Activated CD4-positive, alpha-beta T cell treated with anti-CD3 and anti-CD28 coated beads, Interleukin-2, amount 10 ng/mL, durations not matched to agents 7 days and 5 days (primary cell): ENCODE results near the gene HSPB8. TPM values are rescaled to one million over a fixed set of nuclear protein-coding genes. Genes with fewer than 3 reads are reported as not detected.

ENCODE experiments used
- CTCF ChIA-PET: fragments of 350-600 bp; sonication (Branson Sonifier 250); formaldehyde crosslinking; loops from one replicate; lab custom pipeline; 2021; ENCODE audit warnings: antibody characterized with exemption; lab: Charles Lee
- POLR2A ChIA-PET: fragments of 350-600 bp; sonication (Branson Sonifier 250); formaldehyde crosslinking; loops from one replicate; lab custom pipeline; 2021; ENCODE audit warnings: antibody characterized with exemption; lab: Charles Lee
- DNase-seq: peaks from one replicate; pipeline ENCODE4 v3.0.0-alpha.2; 2020
- H3K27ac Mint-ChIP-seq: one replicate; pipeline ENCODE4 v1.8.0; 2021; ENCODE audit warnings: mild to moderate bottlenecking, moderate library complexity, mixed read lengths
- H3K27me3 Mint-ChIP-seq: one replicate; pipeline ENCODE4 v1.8.0; 2021; ENCODE audit warnings: mixed read lengths
- H3K36me3 Mint-ChIP-seq: one replicate; pipeline ENCODE4 v1.8.0; 2021; ENCODE audit warnings: low read depth, mixed read lengths
- H3K4me1 Mint-ChIP-seq: one replicate; pipeline ENCODE4 v1.8.0; 2021; ENCODE audit warnings: mixed read lengths
- H3K4me3 Mint-ChIP-seq: one replicate; pipeline ENCODE4 v1.8.0; 2021; ENCODE audit warnings: mild to moderate bottlenecking, moderate library complexity, mixed read lengths
- H3K9me3 Mint-ChIP-seq: one replicate; pipeline ENCODE4 v1.8.0; 2021; ENCODE audit warnings: mixed read lengths
- total RNA-seq, 2 experiments: library from RNA; stranded (reverse); gene quantifications; one replicate each; pipeline ENCODE4 v1.2.3, GENCODE V29; 2021

Gene HSPB8
- total RNA-seq, 2 experiments from 2014 or later: not detected

- POLR2A ChIA-PET: no interaction called here
- no peaks in the 10 kb centered on the region for H3K36me3 Mint-ChIP-seq
These were observed 1.7 kb upstream of the HSPB8 start for GRCh38 chr12:119177056-119177325.

GRCh38 chr12:119177724-119178380 lies 879 bp upstream of the HSPB8 start:
- Mint-ChIP-seq H3K4me1 (no peaks in the 10 kb centered on the region), H3K27ac (no peak overlapping the region), H3K4me3 (no peak overlapping the region), H3K9me3 (no peaks in the 10 kb centered on the region), H3K27me3 (no peaks in the 10 kb centered on the region), H3K36me3 (no peaks in the 10 kb centered on the region)
- no peak for DNase-seq
- ChIA-PET CTCF (no interaction called here), POLR2A (no interaction called here)

More at GRCh38 chr12:119177056-119177325, 1.7 kb upstream of the HSPB8 start:
- H3K27ac Mint-ChIP-seq: no peak overlapping the region
- H3K9me3 Mint-ChIP-seq: no peaks in the 10 kb centered on the region
- CTCF ChIA-PET: no interaction called here
- no peaks in the 10 kb centered on the region for H3K27me3 Mint-ChIP-seq
- no peak overlapping the region for H3K4me3 Mint-ChIP-seq
- no peak for DNase-seq
- no peaks in the 10 kb centered on the region for H3K4me1 Mint-ChIP-seq

DNA sequence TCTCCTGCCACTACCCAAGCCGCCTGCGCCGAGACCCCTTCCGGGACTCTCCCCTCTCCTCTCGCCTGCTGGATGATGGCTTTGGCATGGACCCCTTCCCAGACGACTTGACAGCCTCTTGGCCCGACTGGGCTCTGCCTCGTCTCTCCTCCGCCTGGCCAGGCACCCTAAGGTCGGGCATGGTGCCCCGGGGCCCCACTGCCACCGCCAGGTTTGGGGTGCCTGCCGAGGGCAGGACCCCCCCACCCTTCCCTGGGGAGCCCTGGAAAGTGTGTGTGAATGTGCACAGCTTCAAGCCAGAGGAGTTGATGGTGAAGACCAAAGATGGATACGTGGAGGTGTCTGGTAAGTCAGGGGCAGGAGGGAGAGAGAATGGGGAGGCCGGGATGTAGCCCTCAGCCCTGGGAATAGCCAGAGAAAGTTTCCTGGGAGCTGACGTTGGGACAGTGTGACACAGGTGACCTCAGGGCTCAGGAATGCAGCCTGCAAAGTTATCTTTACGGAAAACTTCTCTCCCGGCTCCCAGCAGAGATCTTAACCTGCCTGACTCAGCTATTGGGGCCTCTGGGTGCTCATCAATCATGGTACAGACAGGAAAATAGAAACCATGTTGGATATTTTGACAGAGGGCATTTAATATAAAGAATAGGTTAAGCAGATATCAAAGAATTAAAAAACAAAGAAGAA lies 747 bp downstream of the HSPB8 start:
- no peak for DNase-seq
- Mint-ChIP-seq H3K27ac (no peak overlapping the region), H3K27me3 (no peaks in the 10 kb centered on the region), H3K4me1 (no peaks in the 10 kb centered on the region), H3K4me3 (no peak overlapping the region), H3K36me3 (no peaks in the 10 kb centered on the region), H3K9me3 (no peaks in the 10 kb centered on the region)
- ChIA-PET POLR2A (no interaction called here), CTCF (no interaction called here)

DNA sequence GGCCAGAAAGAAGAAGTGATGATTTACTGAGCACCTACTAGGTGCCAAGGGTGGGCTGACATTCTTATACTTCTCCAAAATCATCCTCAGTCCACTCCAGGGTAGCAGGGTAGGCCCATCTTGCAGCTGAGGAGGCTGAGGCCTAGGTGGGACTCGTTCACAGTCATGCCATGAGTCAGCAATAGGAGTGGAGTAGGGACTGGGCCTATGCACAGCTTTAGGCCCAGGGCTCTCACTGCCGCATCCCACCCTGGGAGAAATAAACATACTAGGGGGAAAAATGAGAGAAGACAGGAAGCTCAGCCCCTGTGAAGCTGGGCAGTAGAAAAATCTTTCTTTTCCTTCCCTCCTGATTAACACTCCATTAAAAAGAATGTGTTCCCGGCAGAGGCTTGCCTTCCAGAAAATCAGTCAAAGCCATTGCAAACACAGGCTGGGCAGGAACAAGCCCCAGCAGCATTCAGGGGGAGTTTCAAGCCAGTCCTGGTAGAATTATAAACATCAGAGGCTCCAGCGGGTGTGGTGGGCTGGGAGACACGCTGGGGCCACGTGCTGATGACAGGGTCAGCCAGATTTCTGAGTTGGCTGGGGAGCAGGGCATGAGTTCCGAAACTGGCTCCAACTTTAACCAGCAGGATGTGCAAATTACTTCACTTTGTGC lies 1.8 kb downstream of the HSPB8 start:
- DNase-seq: no peak
- POLR2A ChIA-PET: no interaction called here
- Mint-ChIP-seq H3K27ac (no peak overlapping the region), H3K36me3 (no peaks in the 10 kb centered on the region), H3K4me1 (no peaks in the 10 kb centered on the region), H3K27me3 (no peaks in the 10 kb centered on the region), H3K9me3 (no peaks in the 10 kb centered on the region), H3K4me3 (no peak overlapping the region)
- CTCF ChIA-PET: no interaction called here

GRCh38 chr12:119181202-119181601 lies 2.5 kb downstream of the HSPB8 start:
- no peaks in the 10 kb centered on the region for H3K36me3 Mint-ChIP-seq
- H3K4me1 Mint-ChIP-seq: no peaks in the 10 kb centered on the region
- DNase-seq: no peak
- H3K27ac Mint-ChIP-seq: no peak overlapping the region
- H3K27me3 Mint-ChIP-seq: no peaks in the 10 kb centered on the region
- POLR2A ChIA-PET: no interaction called here
- CTCF ChIA-PET: interaction anchor here (0.6 kb wide), 1 partner anchor 1329 kb away, joined by 3 read pairs; no protein-coding TSS in a partner anchor
- no peak overlapping the region for H3K4me3 Mint-ChIP-seq
- H3K9me3 Mint-ChIP-seq: no peaks in the 10 kb centered on the region

DNA sequence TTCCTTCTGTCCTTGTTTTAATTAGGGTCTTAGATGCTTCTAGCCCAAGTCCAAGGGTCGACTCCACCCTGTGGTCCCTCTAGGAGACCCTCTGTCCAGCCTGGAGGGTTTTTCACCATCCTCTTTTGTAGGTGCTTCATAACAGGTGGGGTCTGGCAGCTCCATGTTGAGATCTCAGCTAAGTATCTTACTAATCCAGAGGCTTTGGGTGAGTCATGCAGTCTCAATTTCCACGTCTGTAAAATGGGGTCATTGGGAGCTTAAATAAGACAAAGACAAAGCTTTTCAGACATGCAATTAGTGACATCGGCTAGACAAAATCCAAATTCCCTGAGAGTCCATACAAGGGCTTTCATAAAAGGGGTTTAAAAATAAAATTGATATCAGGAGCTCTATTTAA lies 3.2 kb downstream of the HSPB8 start:
- Mint-ChIP-seq H3K27ac (no peak overlapping the region), H3K27me3 (no peaks in the 10 kb centered on the region), H3K4me1 (no peaks in the 10 kb centered on the region), H3K9me3 (no peaks in the 10 kb centered on the region), H3K4me3 (no peak overlapping the region), H3K36me3 (no peaks in the 10 kb centered on the region)
- DNase-seq: no peak
- ChIA-PET CTCF (interaction anchor here (0.6 kb wide), 1 partner anchor 1330 kb away, joined by 3 read pairs; no protein-coding TSS in a partner anchor), POLR2A (no interaction called here)

GRCh38 chr12:119182701-119183493 lies 4.2 kb downstream of the HSPB8 start:
- CTCF ChIA-PET: no interaction called here
- DNase-seq: no peak
- POLR2A ChIA-PET: no interaction called here
- Mint-ChIP-seq H3K27ac (no peak overlapping the region), H3K9me3 (no peaks in the 10 kb centered on the region), H3K36me3 (no peaks in the 10 kb centered on the region), H3K27me3 (no peaks in the 10 kb centered on the region), H3K4me3 (no peak overlapping the region), H3K4me1 (no peaks in the 10 kb centered on the region)

DNA sequence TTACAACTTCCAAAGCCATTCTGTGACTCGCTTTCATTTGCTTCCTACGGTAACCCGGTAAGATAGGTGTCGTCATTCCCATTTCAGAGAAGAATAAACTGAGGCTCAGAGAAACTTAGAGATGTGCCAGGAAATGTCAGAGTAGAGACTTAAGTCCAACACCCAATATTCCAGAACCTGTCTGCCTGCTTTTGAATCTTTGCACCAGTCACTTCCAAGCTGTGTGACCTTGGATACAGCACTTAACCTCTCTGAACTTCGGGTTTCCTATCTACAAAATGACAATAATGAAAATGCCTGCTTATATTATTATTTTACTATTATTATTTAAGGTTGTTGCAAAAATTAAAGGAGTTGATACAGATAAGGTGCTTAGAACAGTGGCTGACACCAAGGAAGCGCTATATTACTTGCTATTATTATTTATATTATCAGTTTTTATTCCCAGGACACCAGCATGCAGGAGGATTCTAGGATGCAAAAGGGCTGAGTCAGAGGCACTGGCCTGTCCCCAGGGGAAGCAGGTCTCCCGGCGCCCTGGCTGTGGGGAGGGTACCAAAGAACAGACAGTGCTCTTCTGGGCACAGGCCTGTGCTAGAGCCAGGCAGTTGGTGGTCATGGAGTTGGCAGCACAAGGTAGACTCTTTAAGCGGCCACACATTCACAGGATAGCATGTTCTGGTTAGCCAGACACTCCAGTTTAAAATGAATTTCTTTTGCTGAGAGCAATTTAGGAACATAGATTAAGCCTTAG lies 5.4 kb downstream of the HSPB8 start:
- Mint-ChIP-seq H3K4me1 (no peaks in the 10 kb centered on the region), H3K4me3 (no peak overlapping the region), H3K36me3 (no peaks in the 10 kb centered on the region), H3K27ac (no peak overlapping the region), H3K9me3 (no peaks in the 10 kb centered on the region), H3K27me3 (no peaks in the 10 kb centered on the region)
- ChIA-PET POLR2A (no interaction called here), CTCF (no interaction called here)
- DNase-seq: no peak

DNA sequence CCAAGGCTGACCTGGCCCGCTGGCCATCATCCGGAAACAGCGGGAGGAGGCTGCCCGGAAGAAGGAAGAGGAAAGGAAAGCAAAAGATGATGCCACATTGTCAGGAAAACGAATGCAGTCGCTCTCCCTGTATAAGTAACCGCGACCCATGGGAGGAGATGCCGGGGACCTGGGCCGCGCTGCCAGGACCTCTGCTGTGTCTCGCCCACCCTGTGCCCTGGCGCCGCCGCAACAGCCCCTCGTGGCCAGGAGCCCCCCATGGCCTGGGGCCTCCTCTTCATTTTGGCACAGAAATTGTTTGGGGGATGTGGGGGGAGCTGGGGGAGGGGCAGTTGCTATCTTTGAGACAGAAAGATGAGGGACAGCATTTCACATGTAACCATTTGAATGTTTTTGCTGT lies 16.5 kb downstream of the HSPB8 start:
- H3K27ac Mint-ChIP-seq: no peak overlapping the region
- no peak for DNase-seq
- H3K4me1 Mint-ChIP-seq: no peaks in the 10 kb centered on the region
- H3K4me3 Mint-ChIP-seq: no peak overlapping the region
- ChIA-PET CTCF (no interaction called here), POLR2A (no interaction called here)
- H3K27me3 Mint-ChIP-seq: no peaks in the 10 kb centered on the region
- no peaks in the 10 kb centered on the region for H3K36me3 Mint-ChIP-seq
- no peaks in the 10 kb centered on the region for H3K9me3 Mint-ChIP-seq

GRCh38 chr12:119198440-119198839 lies 19.7 kb downstream of the HSPB8 start:
- POLR2A ChIA-PET: no interaction called here
- no peaks in the 10 kb centered on the region for H3K9me3 Mint-ChIP-seq
- DNase-seq: no peak
- H3K4me1 Mint-ChIP-seq: no peaks in the 10 kb centered on the region
- no peak overlapping the region for H3K27ac Mint-ChIP-seq
- no peak overlapping the region for H3K4me3 Mint-ChIP-seq
- no peaks in the 10 kb centered on the region for H3K27me3 Mint-ChIP-seq
- CTCF ChIA-PET: no interaction called here
- H3K36me3 Mint-ChIP-seq: no peaks in the 10 kb centered on the region

DNA sequence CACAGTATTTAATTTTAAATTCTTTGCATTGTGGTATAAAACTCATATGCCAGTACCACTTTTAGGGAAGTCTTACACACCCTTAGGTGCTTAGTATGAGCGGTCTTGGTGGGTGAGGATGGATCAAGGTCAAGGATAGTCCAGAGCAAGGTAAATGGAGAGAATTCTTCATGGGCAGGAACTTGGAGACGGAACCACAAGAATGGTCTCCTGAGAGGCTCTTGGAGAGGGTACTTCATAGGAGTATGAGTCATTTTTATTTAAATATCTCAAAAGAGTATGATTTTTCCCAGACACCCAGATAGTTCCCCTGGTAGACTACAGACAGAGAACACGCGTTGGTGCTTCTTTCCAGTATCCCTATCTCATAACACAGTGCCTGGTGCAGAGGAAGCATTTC lies 21.9 kb downstream of the HSPB8 start:
- POLR2A ChIA-PET: no interaction called here
- no peak for DNase-seq
- Mint-ChIP-seq H3K4me3 (no peak overlapping the region), H3K27me3 (no peaks in the 10 kb centered on the region), H3K36me3 (no peaks in the 10 kb centered on the region), H3K9me3 (no peaks in the 10 kb centered on the region), H3K27ac (no peak overlapping the region), H3K4me1 (no peaks in the 10 kb centered on the region)
- CTCF ChIA-PET: no interaction called here

GRCh38 chr12:119201789-119202543 lies 23.2 kb downstream of the HSPB8 start:
- Mint-ChIP-seq H3K27ac (no peak overlapping the region), H3K36me3 (no peaks in the 10 kb centered on the region), H3K27me3 (no peaks in the 10 kb centered on the region), H3K4me1 (no peaks in the 10 kb centered on the region), H3K4me3 (no peak overlapping the region), H3K9me3 (no peaks in the 10 kb centered on the region)
- DNase-seq: no peak
- POLR2A ChIA-PET: no interaction called here
- CTCF ChIA-PET: interaction anchor here (1.0 kb wide), 1 partner anchor 166 kb away, joined by 3 read pairs; no protein-coding TSS in a partner anchor
